B cell (primary cell): Measurements from ENCODE around the gene SIK3. TPM values are rescaled to one million over a fixed set of nuclear protein-coding genes. Genes with fewer than 3 reads are reported as not detected.
A peak's percentile ranks its signal among the peaks of the same experiment; 100 is the strongest.

Source experiments
- ATAC-seq: fragments of 200-7000 bp; cut with Tn5 transposase; one replicate; pipeline ENCODE4 v1.10.0; 2021; ENCODE audit warnings: low read depth, mild to moderate bottlenecking, moderate number of reproducible peaks, moderate library complexity
- CTCF ChIA-PET: fragments of 350-600 bp; sonication (Branson Sonifier 250); formaldehyde crosslinking; loops from one replicate; lab custom pipeline; 2021; ENCODE audit warnings: antibody characterized with exemption, inconsistent platforms; lab: Charles Lee
- POLR2A ChIA-PET: fragments of 350-600 bp; sonication (Branson Sonifier 250); formaldehyde crosslinking; loops from one replicate; lab custom pipeline; 2021; ENCODE audit warnings: antibody characterized with exemption; lab: Charles Lee
- DNase-seq: peaks from one replicate; pipeline ENCODE4 v3.0.0; 2013
- H2AFZ ChIP-seq: 2 replicates; pipeline ENCODE4 v1.6.1; 2012; ENCODE audit warnings: mild to moderate bottlenecking, low read depth, low read length; ENCODE audit not compliant: insufficient read depth, poor library complexity, severe bottlenecking
- H3K27ac ChIP-seq, 2 donors: 1 replicate in 1 of 2; 2 replicates in 1 of 2; pipeline ENCODE4 v1.5.1; 2012 to 2013; ENCODE audit warnings: low read length in 2 of 2, mild to moderate bottlenecking in 2 of 2, moderate library complexity in 1 of 2
- H3K27me3 ChIP-seq, 4 experiments: fragments of 200-600 bp in 1 of 4; sonication (generic) in 1 of 4; replicated peaks in 1 of 4; 1 replicate in 2 of 4; 2 replicates in 2 of 4; pipeline versions ENCODE4 v1.6.1 to v1.7.0; 2013 to 2016; ENCODE audit warnings: low read length in 3 of 4, mild to moderate bottlenecking in 2 of 4, mixed read lengths in 1 of 4, moderate library complexity in 1 of 4; ENCODE audit not compliant: insufficient read depth in 4 of 4, control insufficient read depth in 3 of 4; ENCODE audit errors: control extremely low read depth in 1 of 4
- H3K36me3 ChIP-seq, 2 experiments: replicated peaks in 1 of 2; 1 replicate in 1 of 2; 2 replicates in 1 of 2; pipeline versions ENCODE4 v1.6.1 to v1.7.1; 2013; ENCODE audit warnings: low read length in 1 of 2; ENCODE audit not compliant: insufficient read depth in 2 of 2, control insufficient read depth in 1 of 2; ENCODE audit errors: control extremely low read depth in 1 of 2, extremely low read depth in 1 of 2
- H3K4me1 ChIP-seq, 2 donors: fragments of 200-600 bp in 1 of 2; sonication (generic) in 1 of 2; 1 replicate in 1 of 2; 2 replicates in 1 of 2; pipeline versions ENCODE4 v1.5.1 to v1.6.1; 2013 to 2017; ENCODE audit warnings: low read length in 2 of 2; ENCODE audit not compliant: control insufficient read depth in 2 of 2, insufficient read depth in 2 of 2
- H3K4me2 ChIP-seq: replicated peaks from 2 replicates; pipeline ENCODE3; 2012; ENCODE audit warnings: mild to moderate bottlenecking, low read depth, low read length; ENCODE audit not compliant: poor library complexity, severe bottlenecking
- H3K4me3 ChIP-seq, 5 experiments: fragments of 200-600 bp in 1 of 5; sonication (generic) in 1 of 5; 1 replicate in 3 of 5; 2 replicates in 2 of 5; pipeline versions ENCODE4 v1.5.1 to v1.7.0; 2011 to 2016; ENCODE audit warnings: low read length in 4 of 5, mild to moderate bottlenecking in 4 of 5, low read depth in 2 of 5, control low read depth in 1 of 5, moderate library complexity in 1 of 5; ENCODE audit not compliant: insufficient read depth in 1 of 5; ENCODE audit errors: control extremely low read depth in 1 of 5, extremely low read depth in 1 of 5
- H3K79me2 ChIP-seq: fragments of 200-600 bp; sonication (generic); one replicate; pipeline ENCODE4 v1.6.0; 2016; ENCODE audit warnings: low read length; ENCODE audit not compliant: control insufficient read depth, insufficient read depth
- H3K9ac ChIP-seq: fragments of 200-600 bp; sonication (generic); 2 replicates; pipeline ENCODE4 v1.6.1; 2017; ENCODE audit warnings: mild to moderate bottlenecking, low read length, moderate library complexity
- H3K9me3 ChIP-seq, 3 donors: one replicate each; pipeline versions ENCODE4 v1.6.1 to v1.7.1; 2013; ENCODE audit warnings: low read length in 2 of 3; ENCODE audit not compliant: control insufficient read depth in 2 of 3, insufficient read depth in 1 of 3; ENCODE audit errors: control extremely low read depth in 1 of 3
- H4K20me1 ChIP-seq: 2 replicates; pipeline ENCODE4 v1.6.0; 2012; ENCODE audit warnings: mild to moderate bottlenecking, low read length; ENCODE audit not compliant: insufficient read depth, control insufficient read depth, poor library complexity, severe bottlenecking
- H3K27ac Mint-ChIP-seq: one replicate; pipeline ENCODE4 v1.8.0; 2021; ENCODE audit warnings: mixed read lengths
- H3K27me3 Mint-ChIP-seq: one replicate; pipeline ENCODE4 v1.8.0; 2021; ENCODE audit warnings: mixed read lengths
- H3K4me1 Mint-ChIP-seq: one replicate; pipeline ENCODE4 v1.8.0; 2021; ENCODE audit warnings: mixed read lengths
- H3K4me3 Mint-ChIP-seq: one replicate; pipeline ENCODE4 v1.8.0; 2021; ENCODE audit warnings: mixed read lengths
- H3K9me3 Mint-ChIP-seq: one replicate; pipeline ENCODE4 v1.8.0; 2022; ENCODE audit warnings: mixed read lengths; ENCODE audit not compliant: insufficient read depth
- EZH2 ChIP-seq: IDR thresholded peaks from 2 replicates; pipeline ENCODE4 v1.6.1; 2012; ENCODE audit warnings: borderline replicate concordance, low read depth, mild to moderate bottlenecking, moderate library complexity, low read length; ENCODE audit not compliant: insufficient read depth, poor library complexity, severe bottlenecking
- WGBS: methylation state at CpG from one replicate; pipeline ENCODE4 v1.1.5; 2013; ENCODE audit warnings: missing lambda C conversion rate; ENCODE audit not compliant: insufficient coverage; 5-methylcytosine and 5-hydroxymethylcytosine counted together
- intact Hi-C: fragments of 100-400 bp; cut with micrococcal nuclease; formaldehyde crosslinking; loops from one replicate; pipeline ENCODE4 v1.10.0; 2022
- polyA plus RNA-seq: library from polyadenylated mRNA; depleted of rRNA; stranded (reverse); fragments of >200 nt; gene quantifications from 2 replicates; pipeline ENCODE4 v1.2.3, GENCODE V29; 2012
- total RNA-seq, 2 donors: library from RNA; stranded (reverse); fragments of 120-200 nt in 1 of 2; gene quantifications; 1 replicate in 1 of 2; 2 replicates in 1 of 2; pipeline versions ENCODE4 v1.2.3 to v1.2.4, GENCODE V29; 2013 to 2022
- TF ChIP-seq, protein P1 (sequence below): fragments of 200-600 bp; IDR thresholded peaks from one replicate; pipeline ENCODE4 v1.8.0; 2022; ENCODE audit warnings: antibody characterized with exemption, mild to moderate bottlenecking

Gene SIK3
- total and polyA plus RNA-seq, 2 donors (not counting 1 experiment from before 2014, with no cell fraction given) = 36.5 to 180 TPM

DNA sequence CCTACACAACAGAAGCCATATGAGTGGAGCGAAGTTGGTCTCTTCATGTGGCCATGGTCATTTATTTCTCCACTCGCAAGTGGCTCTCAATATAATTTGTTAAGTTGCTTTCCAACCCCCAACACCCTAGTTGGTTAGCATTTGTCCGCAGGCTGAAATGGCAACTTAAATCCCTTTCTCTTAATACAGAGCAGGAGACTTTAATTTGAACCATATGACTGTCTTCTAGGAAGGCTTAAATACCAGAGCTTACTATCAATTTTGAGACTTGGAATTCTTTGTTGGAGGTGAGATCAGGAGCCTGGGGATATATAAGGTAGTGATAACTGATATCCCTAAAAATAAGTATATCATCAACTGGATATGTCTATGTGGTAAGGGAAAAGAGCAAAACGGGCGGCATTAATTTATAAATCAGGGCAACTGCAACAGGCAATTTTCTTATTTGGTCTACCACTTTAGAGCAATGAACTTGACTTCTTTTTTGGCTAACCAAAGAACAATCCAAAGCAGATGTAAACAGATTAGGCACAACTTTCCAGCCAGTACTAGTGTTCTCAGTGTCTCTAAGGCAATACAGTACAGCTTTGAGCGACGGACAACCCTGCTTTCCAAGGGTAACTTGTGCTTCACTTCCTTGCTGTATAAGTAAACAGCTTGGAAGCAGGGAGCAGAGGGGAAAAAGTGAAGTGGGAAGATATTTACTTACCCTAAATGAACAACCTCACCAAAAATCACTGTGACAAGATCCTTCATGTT is 186.1 kb downstream of the SIK3 start:
- Mint-ChIP-seq H3K27me3 (no peaks in the 10 kb centered on the region), H3K4me1 (peaks cover 24% of the 10 kb centered on the region), H3K9me3 (no peaks in the 10 kb centered on the region), H3K4me3 (no peak overlapping the region), H3K27ac (peak overlapping the region; percentile 16)
- ChIA-PET POLR2A (no interaction called here), CTCF (interaction anchor here (1.0 to 1.2 kb wide), 2 partner anchors 85 to 186 kb away, joined by 3 read pairs; partner anchors contain the start of gene SIK3)
- H3K27me3 ChIP-seq = no peaks in the 10 kb centered on the region
- no peak overlapping the region for H2AFZ ChIP-seq
- 100% methylated on average over 1 of the region's 7 CpGs for WGBS
- H3K4me2 ChIP-seq = no peak overlapping the region
- no peak overlapping the region for H3K4me3 ChIP-seq
- no peak overlapping the region for H3K9ac ChIP-seq
- H3K4me1 ChIP-seq = peaks cover 6 to 20% of the 10 kb centered on the region in 2 donors
- no peaks in the 10 kb centered on the region for H3K9me3 ChIP-seq
- peaks cover 0 to 5% of the 10 kb centered on the region in 2 experiments for H3K36me3 ChIP-seq
- ATAC-seq (no peak), DNase-seq (no peak)
- TF ChIP-seq, protein P1, sequence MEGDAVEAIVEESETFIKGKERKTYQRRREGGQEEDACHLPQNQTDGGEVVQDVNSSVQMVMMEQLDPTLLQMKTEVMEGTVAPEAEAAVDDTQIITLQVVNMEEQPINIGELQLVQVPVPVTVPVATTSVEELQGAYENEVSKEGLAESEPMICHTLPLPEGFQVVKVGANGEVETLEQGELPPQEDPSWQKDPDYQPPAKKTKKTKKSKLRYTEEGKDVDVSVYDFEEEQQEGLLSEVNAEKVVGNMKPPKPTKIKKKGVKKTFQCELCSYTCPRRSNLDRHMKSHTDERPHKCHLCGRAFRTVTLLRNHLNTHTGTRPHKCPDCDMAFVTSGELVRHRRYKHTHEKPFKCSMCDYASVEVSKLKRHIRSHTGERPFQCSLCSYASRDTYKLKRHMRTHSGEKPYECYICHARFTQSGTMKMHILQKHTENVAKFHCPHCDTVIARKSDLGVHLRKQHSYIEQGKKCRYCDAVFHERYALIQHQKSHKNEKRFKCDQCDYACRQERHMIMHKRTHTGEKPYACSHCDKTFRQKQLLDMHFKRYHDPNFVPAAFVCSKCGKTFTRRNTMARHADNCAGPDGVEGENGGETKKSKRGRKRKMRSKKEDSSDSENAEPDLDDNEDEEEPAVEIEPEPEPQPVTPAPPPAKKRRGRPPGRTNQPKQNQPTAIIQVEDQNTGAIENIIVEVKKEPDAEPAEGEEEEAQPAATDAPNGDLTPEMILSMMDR = no peak
- no peak for TF ChIP-seq EZH2
- intact Hi-C loops = no loop called here
- H3K27ac ChIP-seq = peak overlapping the region in 1 of 2 donors; percentile 46
- peaks cover 89% of the 10 kb centered on the region for H3K79me2 ChIP-seq
- no peaks in the 10 kb centered on the region for H4K20me1 ChIP-seq

GRCh38 chr11:116910847-116911246 is 187.4 kb downstream of the SIK3 start:
- no peak for ATAC-seq
- H3K4me1 ChIP-seq = peaks cover 0 to 12% of the 10 kb centered on the region in 2 donors
- no peaks in the 10 kb centered on the region for H3K9me3 ChIP-seq
- Mint-ChIP-seq H3K27me3 (no peaks in the 10 kb centered on the region), H3K4me3 (no peak overlapping the region), H3K4me1 (peaks cover 24% of the 10 kb centered on the region), H3K9me3 (no peaks in the 10 kb centered on the region), H3K27ac (no peak overlapping the region)
- H3K4me2 ChIP-seq = no peak overlapping the region
- H3K9ac ChIP-seq = no peak overlapping the region
- H3K36me3 ChIP-seq = peaks cover 0 to 5% of the 10 kb centered on the region in 2 experiments
- TF ChIP-seq, protein P1 = no peak
- TF ChIP-seq EZH2 = no peak
- H3K79me2 ChIP-seq = peaks cover 85% of the 10 kb centered on the region
- H4K20me1 ChIP-seq = peaks cover 4% of the 10 kb centered on the region
- intact Hi-C loops = no loop called here
- ChIA-PET POLR2A (no interaction called here), CTCF (interaction anchor here (1.0 to 1.8 kb wide), 3 partner anchors 31 to 195 kb away, joined by 3 to 6 read pairs (median 4); partner anchors contain the start of gene SIK3)
- 100% methylated on average over 1 of the region's 4 CpGs for WGBS
- H3K4me3 ChIP-seq = no peak overlapping the region
- H2AFZ ChIP-seq = no peak overlapping the region
- H3K27me3 ChIP-seq = no peaks in the 10 kb centered on the region
- no peak overlapping the region for H3K27ac ChIP-seq
- DNase-seq = no peak
